Uterus (tissue), 2 donors: ENCODE data around the gene ST7.

Source experiments
- CTCF ChIP-seq, 4 experiments: fragments of 200-600 bp in 2 of 4; fragments of 450-650 bp in 2 of 4; sonication (generic) in 2 of 4; IDR thresholded peaks; one replicate each; pipeline ENCODE4 v1.5.1; 2016 to 2019; ENCODE audit warnings: antibody characterized with exemption in 4 of 4, mild to moderate bottlenecking in 2 of 4, moderate library complexity in 1 of 4
- POLR2A ChIP-seq, 2 donors: fragments of 450-650 bp; IDR thresholded peaks; one replicate each; pipeline ENCODE4 v1.6.1; 2016; ENCODE audit warnings: antibody characterized with exemption in 2 of 2, mild to moderate bottlenecking in 1 of 2, moderate library complexity in 1 of 2

- no peak for TF ChIP-seq CTCF (IDR thresholded peaks at IDR 0.05)
- no peak for TF ChIP-seq POLR2A (IDR thresholded peaks at IDR 0.05)
These were observed 81.7 kb downstream of the ST7 start for GRCh38 chr7:117034851-117035464.
